Measurements from ENCODE around the gene GREM2. TPM values are rescaled to one million over a fixed set of nuclear protein-coding genes. Genes with fewer than 3 reads are reported as not detected.

GREM2 gene
- total RNA-seq = under 1 TPM in 5 of 6 donors, not detected in 1; 0.22 to 0.88 (median 0.39) TPM

DNA sequence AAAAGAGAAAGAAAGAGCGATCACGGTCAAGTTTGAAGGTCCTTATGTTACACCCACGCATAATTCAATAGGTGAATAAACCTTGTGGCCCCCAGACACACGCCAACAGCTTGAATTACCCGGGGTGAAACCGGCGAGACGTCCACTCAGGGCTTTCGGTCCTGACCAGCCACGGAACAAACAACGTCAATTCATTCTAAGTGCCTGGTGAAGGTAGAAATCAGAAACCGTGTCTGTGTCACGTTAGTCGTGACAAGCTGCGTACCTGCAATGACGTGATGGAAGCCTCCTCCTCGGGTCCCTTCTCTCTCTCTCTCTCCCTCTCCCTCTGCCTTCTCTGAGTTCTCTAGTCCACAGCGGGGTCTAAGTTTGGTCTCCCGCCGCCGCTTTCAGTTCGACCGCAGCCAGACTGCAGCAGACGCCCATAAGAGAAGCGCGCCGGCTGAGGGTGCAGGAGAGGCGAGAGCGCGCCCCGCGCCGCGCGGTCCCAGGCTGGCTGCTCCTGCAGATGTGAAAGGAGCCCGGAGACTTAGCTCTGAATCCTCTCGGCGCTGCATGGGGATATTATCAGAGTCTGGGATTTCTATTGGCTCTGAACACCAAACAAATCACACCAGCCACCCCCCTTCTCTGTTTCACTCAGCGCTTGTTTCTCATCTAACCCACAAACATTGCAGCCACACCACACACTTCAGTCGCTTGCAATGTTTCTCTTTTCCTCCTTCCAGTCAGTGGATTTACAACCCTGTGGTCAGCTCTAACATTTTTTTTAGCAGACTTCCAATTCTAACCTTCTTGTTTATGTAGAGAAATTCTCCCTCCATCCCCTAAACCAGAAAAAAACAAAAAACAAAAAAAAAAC lies at the start of gene GREM2:
Gene GREM2 (minus strand): TSS at position 537 of the 862 bp plus-strand sequence. CDS start 118,680 bp downstream, outside the sequence.
- H3K9me3 ChIP-seq = no peaks in the 10 kb centered on the region
- ATAC-seq (ENCODE audit: low FRiP score in 2 of 2) (peak; percentile 49 to 88), DNase-seq (peak; percentile 43 to 90)
- H3K27me3 ChIP-seq = no peaks in the 10 kb centered on the region
- TF ChIP-seq CTCF (IDR thresholded peaks at IDR 0.05) (no peak), POLR2AphosphoS5 (IDR thresholded peaks at IDR 0.05) (no peak), EP300 (IDR thresholded peaks at IDR 0.05) (no peak), POLR2A (IDR thresholded peaks at IDR 0.05) (no peak)
- peaks cover 0 to 6% (median 5%) of the 10 kb centered on the region in 4 donors for H3K4me1 ChIP-seq
- no peak within 1 kb of the TSS for H3K27ac ChIP-seq
- peak within 1 kb of the TSS; percentile 14 to 50 (median 38) for H3K4me3 ChIP-seq
- whole genome bisulfite sequencing, 2 donors = 2 to 5% methylated on average over 37 to 40 of the region's 40 CpGs
- no peaks in the 10 kb centered on the region for H3K36me3 ChIP-seq

DNA sequence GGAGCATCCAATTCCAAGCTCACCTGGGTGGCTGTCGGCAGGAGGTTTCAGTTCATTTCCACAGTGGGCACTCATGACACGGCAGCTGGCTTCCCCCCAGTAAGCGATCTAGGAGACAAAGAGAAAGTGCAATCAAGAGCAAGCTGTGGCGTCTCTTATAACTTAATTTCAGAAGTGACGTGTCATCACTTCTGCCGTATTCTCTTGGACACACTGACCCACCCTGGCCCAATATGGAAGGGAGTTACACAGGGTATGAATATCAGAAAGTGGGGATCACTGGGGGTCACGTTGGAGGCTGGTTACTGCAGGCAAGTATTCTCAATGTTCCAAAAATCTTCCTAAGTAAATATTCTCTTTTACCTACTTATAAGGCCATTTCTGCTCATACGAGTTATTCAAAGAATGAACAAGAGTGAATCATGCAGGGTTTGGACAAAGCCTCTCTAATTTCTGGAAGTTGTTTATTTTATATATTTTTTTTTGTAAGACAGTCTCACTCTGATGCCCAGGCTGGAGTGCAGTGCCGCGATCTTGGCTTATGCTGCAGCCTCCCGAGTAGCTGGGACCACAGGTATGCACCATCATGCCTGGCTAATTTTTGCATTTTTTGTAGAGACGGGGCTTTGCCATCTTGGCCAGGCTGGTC lies 46.5 kb upstream of the GREM2 start:
- no peak overlapping the region for H3K27ac ChIP-seq
- no peaks in the 10 kb centered on the region for H3K36me3 ChIP-seq
- ATAC-seq (ENCODE audit: low FRiP score in 2 of 2) (no peak), DNase-seq (no peak)
- WGBS, 2 donors = 75 to 81% methylated on average over 12 of the region's 12 CpGs
- H3K4me3 ChIP-seq = no peak overlapping the region
- H3K9me3 ChIP-seq = no peaks in the 10 kb centered on the region
- no peaks in the 10 kb centered on the region for H3K4me1 ChIP-seq
- no peak for TF ChIP-seq CTCF (IDR thresholded peaks at IDR 0.05)
- no peak for TF ChIP-seq POLR2AphosphoS5 (IDR thresholded peaks at IDR 0.05)
- no peak for TF ChIP-seq EP300 (IDR thresholded peaks at IDR 0.05)
- no peak for TF ChIP-seq POLR2A (IDR thresholded peaks at IDR 0.05)
- no peaks in the 10 kb centered on the region for H3K27me3 ChIP-seq

DNA sequence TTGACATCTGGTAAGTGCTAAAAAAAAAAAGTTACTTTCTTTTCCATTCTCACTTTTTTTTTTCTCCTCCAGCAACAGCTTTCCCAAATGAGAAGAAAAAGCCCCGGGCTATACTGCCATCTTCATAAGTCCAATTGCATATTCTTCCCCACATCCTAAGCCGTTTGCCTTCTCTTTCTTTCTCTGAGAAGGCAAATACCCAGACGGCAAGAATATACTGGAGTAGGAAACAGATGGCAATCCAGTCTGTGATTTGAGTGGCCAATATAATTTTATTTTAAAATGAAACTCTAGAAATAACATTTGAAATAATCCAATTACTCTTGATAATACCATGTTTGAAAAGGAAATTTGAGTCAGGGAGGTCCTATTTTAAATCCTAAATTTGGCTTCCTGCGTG lies 44.6 kb upstream of the GREM2 start:
- no peaks in the 10 kb centered on the region for H3K4me1 ChIP-seq
- no peak for DNase-seq
- 75 to 83% methylated on average over 4 of the region's 4 CpGs for WGBS, 2 donors
- H3K9me3 ChIP-seq = no peaks in the 10 kb centered on the region
- ATAC-seq (ENCODE audit: low FRiP score in 2 of 2) = no peak
- H3K27me3 ChIP-seq = no peaks in the 10 kb centered on the region
- H3K27ac ChIP-seq = no peak overlapping the region
- no peak overlapping the region for H3K4me3 ChIP-seq
- no peaks in the 10 kb centered on the region for H3K36me3 ChIP-seq
- TF ChIP-seq CTCF (IDR thresholded peaks at IDR 0.05) = no peak
- TF ChIP-seq POLR2A (IDR thresholded peaks at IDR 0.05) = no peak
- no peak for TF ChIP-seq POLR2AphosphoS5 (IDR thresholded peaks at IDR 0.05)
- no peak for TF ChIP-seq EP300 (IDR thresholded peaks at IDR 0.05)

DNA sequence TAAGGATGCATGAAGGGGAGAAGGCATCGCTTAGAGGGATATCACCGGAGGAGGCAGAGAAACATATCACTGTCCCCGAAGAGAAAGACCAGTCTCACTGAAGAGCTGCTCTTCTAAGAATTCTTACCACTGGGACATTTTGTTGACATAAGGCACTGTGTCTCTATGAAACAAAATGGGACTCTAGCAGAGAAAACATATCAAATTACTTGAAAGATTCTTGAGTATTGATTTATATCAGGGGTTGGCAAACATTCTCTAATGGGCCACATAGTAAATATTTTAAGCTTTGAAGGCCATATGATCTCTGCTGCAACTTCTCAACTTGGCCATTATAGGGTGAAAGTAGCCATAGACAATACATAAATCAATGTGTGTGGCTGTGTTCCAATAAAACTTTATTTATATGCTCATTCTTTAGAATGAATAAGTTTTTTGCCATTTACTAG lies 41.0 kb upstream of the GREM2 start:
- no peaks in the 10 kb centered on the region for H3K9me3 ChIP-seq
- H3K36me3 ChIP-seq = no peaks in the 10 kb centered on the region
- no peak for ATAC-seq (ENCODE audit: low FRiP score in 2 of 2)
- DNase-seq = no peak
- H3K27me3 ChIP-seq = no peaks in the 10 kb centered on the region
- H3K4me1 ChIP-seq = no peaks in the 10 kb centered on the region
- H3K27ac ChIP-seq = no peak overlapping the region
- 78 to 79% methylated on average over 3 of the region's 3 CpGs for WGBS, 2 donors
- no peak overlapping the region for H3K4me3 ChIP-seq
- TF ChIP-seq EP300 (IDR thresholded peaks at IDR 0.05) (no peak), POLR2A (IDR thresholded peaks at IDR 0.05) (no peak), POLR2AphosphoS5 (IDR thresholded peaks at IDR 0.05) (no peak), CTCF (IDR thresholded peaks at IDR 0.05) (no peak)

Measured in upper lobe of left lung (tissue), 6 donors.